Fibroblast of skin of right quadriceps (primary cell): ENCODE measurements around the gene ASB7.
"Not testable (repeated sequence)": the region's sequence is repeated elsewhere in the genome, so short reads cannot be mapped to it uniquely, and the experiment has no call there.

Source experiments
- DNase-seq: peaks from one replicate; pipeline ENCODE4 v3.0.0-alpha.2; 2013

ASB7 gene

GRCh38 chr15:100653608-100654007, 51.2 kb downstream of the ASB7 start:
- DNase-seq: no peak

- no peak for DNase-seq
Measured at GRCh38 chr15:100658895-100659294, 56.5 kb downstream of the ASB7 start.

GRCh38 chr15:100661156-100661555, 58.8 kb downstream of the ASB7 start:
- DNase-seq: no peak

- peak; percentile 43 for DNase-seq
Measured at GRCh38 chr15:100663086-100663914, 60.9 kb downstream of the ASB7 start.

GRCh38 chr15:100663915-100664281, 61.5 kb downstream of the ASB7 start:
- peak; percentile 35 for DNase-seq

- DNase-seq: peak; percentile 54
Measured at GRCh38 chr15:100665570-100665969, 63.2 kb downstream of the ASB7 start.

GRCh38 chr15:100667405-100668347, 65.3 kb downstream of the ASB7 start:
- peak; percentile 65 for DNase-seq

GRCh38 chr15:100668348-100668745, 66.0 kb downstream of the ASB7 start:
- DNase-seq: no peak

- DNase-seq: no peak
Measured at GRCh38 chr15:100669260-100669659, 66.9 kb downstream of the ASB7 start.

- no peak for DNase-seq
Measured at GRCh38 chr15:100670505-100671021, 68.2 kb downstream of the ASB7 start.

- DNase-seq: no peak
Measured at GRCh38 chr15:100671124-100671680, 68.8 kb downstream of the ASB7 start.

GRCh38 chr15:100671858-100672543, 69.6 kb downstream of the ASB7 start:
- DNase-seq: peak; percentile 47

GRCh38 chr15:100672959-100673358, 70.6 kb downstream of the ASB7 start:
- no peak for DNase-seq

GRCh38 chr15:100679151-100679550, 76.8 kb downstream of the ASB7 start:
- not testable (repeated sequence) for DNase-seq

- no peak for DNase-seq
Measured at GRCh38 chr15:100680726-100681125, 78.3 kb downstream of the ASB7 start.

- no peak for DNase-seq
Measured at GRCh38 chr15:100681335-100681746, 79.0 kb downstream of the ASB7 start.

GRCh38 chr15:100682468-100682867, 80.1 kb downstream of the ASB7 start:
- DNase-seq: no peak

GRCh38 chr15:100683434-100683833, 81.0 kb downstream of the ASB7 start:
- no peak for DNase-seq

- DNase-seq: no peak
Measured at GRCh38 chr15:100684591-100684990, 82.2 kb downstream of the ASB7 start.

GRCh38 chr15:100686021-100686724, 83.8 kb downstream of the ASB7 start:
- DNase-seq: no peak

- DNase-seq: peak; percentile 90
Measured at GRCh38 chr15:100686725-100687473, 84.5 kb downstream of the ASB7 start.
